Measurements from ENCODE around the gene C12orf57.

The C12orf57 gene

DNA sequence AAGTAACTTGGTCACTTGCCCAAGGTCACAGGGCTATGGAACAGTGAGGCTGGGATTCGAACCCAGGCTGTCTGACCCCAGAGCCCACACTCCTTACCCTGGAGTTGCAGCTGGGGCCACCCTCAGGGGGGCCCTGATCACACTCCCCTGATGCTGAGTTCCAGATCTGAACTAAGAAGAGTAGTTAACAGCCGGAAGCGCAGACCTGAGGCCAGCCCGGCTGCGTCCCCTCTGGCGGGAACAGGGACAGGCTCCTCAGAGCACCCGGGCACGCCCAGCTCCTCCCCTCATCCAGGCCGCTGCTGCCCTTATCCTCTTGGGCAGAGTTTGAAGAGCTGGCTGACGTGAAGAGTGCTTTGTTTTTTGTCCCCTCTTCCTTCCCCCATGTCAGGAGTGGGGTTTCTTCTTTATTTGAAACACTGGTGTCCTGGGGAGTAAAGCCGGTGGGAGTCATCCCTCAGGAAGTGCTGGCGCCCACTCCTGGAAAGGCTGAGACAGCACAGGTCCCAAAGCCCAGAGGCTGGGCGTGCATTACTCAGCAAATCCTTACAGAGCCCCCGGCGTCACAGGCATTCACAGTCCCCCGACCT is 18.0 kb downstream of the C12orf57 start:
- peak; percentile 59 for TF ChIP-seq CTCF (IDR thresholded peaks at IDR 0.05; ENCODE audit: low read depth, low read length)
- peak; percentile 42 for DNase-seq (ENCODE audit: extremely low read depth, low read depth)

DNA sequence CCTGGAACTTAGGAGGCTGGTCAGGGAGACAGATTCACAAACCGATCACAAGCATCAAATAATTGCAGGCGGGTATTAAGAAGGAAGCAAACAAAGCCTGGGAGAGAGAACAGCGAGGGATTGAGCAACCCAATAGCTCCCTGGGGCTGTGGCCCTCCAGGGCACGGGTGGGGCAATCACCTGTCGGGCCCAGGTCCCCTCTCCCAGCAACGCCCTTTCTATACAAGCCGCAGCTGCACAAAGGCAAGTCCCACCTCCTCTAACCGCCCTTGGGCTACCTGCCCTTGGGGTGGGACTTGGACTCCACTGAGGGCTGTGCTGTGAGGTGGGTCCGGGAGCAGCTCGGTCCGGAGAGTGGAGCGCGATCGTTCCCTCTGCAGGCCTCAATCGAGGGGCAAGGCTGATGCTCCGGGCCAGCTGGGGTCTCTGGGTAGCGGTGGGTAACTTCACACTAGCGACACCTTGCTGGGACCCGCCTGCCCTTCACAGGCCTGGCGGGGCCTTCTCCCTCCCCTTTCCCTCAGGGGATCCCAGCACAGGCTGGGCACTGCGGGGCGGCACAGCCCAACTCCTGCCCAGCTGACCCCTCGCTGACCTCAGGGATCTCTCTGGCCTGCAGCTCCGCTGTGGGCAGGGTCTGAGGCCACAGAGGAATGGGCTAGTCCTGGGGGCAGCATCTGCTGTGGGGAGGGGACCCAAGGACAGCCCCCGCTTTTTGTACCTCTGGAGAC is 18.6 kb downstream of the C12orf57 start:
- TF ChIP-seq CTCF (IDR thresholded peaks at IDR 0.05; ENCODE audit: low read depth, low read length): no peak
- DNase-seq (ENCODE audit: extremely low read depth, low read depth): no peak

DNA sequence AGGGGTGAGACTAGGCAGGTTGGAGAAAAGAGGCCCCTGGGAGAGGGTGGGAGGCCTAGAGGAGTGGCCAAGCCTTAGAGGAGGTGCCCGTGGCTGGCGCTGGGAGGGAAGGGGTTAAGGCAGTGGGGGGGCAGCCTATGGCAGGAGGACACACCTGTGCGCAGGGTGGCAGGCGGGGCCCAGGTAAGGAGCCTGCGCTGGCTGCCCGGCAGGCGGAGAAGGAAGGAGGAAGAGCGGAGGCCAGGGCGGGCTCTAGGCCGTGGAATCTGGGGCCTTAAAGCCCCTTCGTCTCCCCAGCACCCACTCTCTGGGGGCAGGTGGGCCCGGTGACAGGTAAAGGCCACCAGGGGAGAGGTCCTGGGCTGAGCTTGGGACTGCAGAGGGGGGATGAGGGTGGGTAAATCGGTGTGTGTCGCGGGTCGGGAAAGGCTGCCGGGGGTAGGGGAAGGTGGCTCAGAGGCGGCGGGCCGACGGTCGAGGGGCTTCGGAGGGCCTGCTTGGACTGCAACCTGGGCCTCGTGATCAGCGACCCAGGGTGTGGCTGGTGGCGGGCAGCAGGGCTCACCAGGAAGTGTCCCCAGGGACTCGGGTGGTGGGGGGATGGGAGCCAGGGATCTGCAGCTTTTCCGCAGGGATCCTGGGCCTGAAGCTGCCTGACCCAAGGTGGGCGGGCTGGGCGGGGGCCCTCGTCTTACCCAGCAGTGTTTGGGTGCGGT is 19.4 kb downstream of the C12orf57 start:
- no peak for TF ChIP-seq CTCF (IDR thresholded peaks at IDR 0.05; ENCODE audit: low read depth, low read length)
- DNase-seq (ENCODE audit: extremely low read depth, low read depth): no peak

- TF ChIP-seq CTCF (IDR thresholded peaks at IDR 0.05; ENCODE audit: low read depth, low read length): no peak
- DNase-seq (ENCODE audit: extremely low read depth, low read depth): no peak
These were observed 20.1 kb downstream of the C12orf57 start for GRCh38 chr12:6963791-6964413.

DNA sequence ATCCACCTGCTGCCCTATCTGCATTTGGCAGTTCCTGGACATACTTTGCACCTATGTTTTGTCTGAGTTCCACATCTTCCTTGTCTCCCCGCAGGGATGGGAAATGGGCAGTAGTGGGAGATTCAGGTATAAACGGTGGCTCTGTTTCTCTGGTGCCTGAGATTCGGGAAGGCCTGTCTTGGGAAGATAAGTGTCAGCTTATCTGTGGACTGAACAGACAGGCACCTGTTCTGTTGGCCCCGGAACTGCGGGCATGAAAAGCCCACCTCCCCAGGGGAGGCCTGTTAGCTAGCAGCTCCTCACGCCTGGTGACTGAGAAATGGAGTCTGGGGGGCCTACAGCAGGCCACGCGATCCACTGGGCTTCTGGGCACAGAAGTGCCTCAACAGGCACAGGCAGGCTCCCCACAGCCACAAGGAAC is 20.8 kb downstream of the C12orf57 start:
- no peak for DNase-seq (ENCODE audit: extremely low read depth, low read depth)
- no peak for TF ChIP-seq CTCF (IDR thresholded peaks at IDR 0.05; ENCODE audit: low read depth, low read length)

- peak; percentile 93 for TF ChIP-seq CTCF (IDR thresholded peaks at IDR 0.05; ENCODE audit: low read depth, low read length)
- DNase-seq (ENCODE audit: extremely low read depth, low read depth): peak; percentile 68
These were observed 21.3 kb downstream of the C12orf57 start for GRCh38 chr12:6965026-6965661.
